Transverse colon (tissue), 4 donors: Measurements from ENCODE around the gene WDR12.

Source experiments
- EP300 ChIP-seq: sonication (generic); formaldehyde crosslinking; IDR thresholded peaks from one replicate; pipeline ENCODE4 v1.6.1; 2017; ENCODE audit warnings: antibody characterized with exemption, low read depth
- POLR2A ChIP-seq: fragments of 450-650 bp; IDR thresholded peaks from one replicate; pipeline ENCODE4 v1.6.1; 2016; ENCODE audit warnings: antibody characterized with exemption, mild to moderate bottlenecking, moderate library complexity
- POLR2AphosphoS5 ChIP-seq, 3 donors: sonication (generic); formaldehyde crosslinking; IDR thresholded peaks; one replicate each; pipeline ENCODE4 v1.6.1; 2016; ENCODE audit warnings: antibody characterized with exemption in 3 of 3
- TF ChIP-seq, protein P1 (sequence below), 5 experiments: fragments of 200-600 bp in 3 of 5; fragments of 450-650 bp in 2 of 5; sonication (generic) in 3 of 5; IDR thresholded peaks; 1 replicate in 2 of 5; 2 replicates in 3 of 5; pipeline ENCODE4 v1.5.1; 2016 to 2017; ENCODE audit warnings: antibody characterized with exemption in 5 of 5, inconsistent platforms in 3 of 5, mild to moderate bottlenecking in 2 of 5, moderate library complexity in 1 of 5

DNA sequence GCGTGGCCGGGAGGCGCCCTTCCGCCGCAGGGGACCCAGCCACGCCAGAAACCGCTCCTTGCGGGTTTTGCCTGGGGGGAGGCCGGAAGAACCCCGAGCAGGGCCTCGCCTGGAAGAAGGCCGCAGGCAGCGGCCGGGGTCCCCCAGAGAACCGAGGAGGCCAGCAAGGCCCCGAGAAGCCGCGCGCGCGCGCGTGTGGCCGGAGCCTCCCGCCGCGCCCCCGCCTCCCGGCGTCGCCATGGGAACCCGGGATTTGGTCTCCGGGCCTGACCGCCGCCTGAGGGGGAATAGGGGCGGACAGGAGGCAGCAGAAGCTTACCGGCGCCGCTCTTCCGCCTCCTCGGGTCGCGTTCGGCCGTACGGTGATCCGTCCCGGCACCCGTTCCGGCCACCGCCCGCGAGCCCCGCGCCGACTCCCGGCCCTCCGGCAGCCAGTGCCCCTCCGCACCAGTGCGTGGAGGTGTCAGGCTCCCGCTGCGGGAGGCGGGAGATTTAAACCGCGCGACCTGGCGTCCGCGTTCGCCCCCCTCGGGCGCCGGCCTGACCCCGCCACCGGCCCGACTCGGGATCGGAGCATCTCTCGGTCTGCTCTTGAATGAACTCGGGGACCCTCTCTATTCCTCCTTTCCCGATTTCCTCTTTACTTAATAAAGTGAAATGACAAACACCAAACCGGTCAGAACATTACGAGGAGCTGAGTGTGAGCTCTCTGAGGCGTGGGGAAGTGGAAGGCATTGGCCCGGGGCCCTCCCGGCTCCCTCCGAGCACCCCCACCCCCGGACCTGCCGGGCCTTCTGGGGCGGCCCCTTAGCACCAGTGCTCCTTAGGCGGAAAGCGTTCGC lies 40.0 kb downstream of the WDR12 start, which contains the start of gene ICA1L:
- TF ChIP-seq POLR2A (no peak), POLR2AphosphoS5 (IDR thresholded peaks at IDR 0.05) (no peak), EP300 (no peak)
- TF ChIP-seq, protein P1, sequence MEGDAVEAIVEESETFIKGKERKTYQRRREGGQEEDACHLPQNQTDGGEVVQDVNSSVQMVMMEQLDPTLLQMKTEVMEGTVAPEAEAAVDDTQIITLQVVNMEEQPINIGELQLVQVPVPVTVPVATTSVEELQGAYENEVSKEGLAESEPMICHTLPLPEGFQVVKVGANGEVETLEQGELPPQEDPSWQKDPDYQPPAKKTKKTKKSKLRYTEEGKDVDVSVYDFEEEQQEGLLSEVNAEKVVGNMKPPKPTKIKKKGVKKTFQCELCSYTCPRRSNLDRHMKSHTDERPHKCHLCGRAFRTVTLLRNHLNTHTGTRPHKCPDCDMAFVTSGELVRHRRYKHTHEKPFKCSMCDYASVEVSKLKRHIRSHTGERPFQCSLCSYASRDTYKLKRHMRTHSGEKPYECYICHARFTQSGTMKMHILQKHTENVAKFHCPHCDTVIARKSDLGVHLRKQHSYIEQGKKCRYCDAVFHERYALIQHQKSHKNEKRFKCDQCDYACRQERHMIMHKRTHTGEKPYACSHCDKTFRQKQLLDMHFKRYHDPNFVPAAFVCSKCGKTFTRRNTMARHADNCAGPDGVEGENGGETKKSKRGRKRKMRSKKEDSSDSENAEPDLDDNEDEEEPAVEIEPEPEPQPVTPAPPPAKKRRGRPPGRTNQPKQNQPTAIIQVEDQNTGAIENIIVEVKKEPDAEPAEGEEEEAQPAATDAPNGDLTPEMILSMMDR (IDR thresholded peaks at IDR 0.05), result no peak
